ENCODE data around the gene RASSF5. TPM values are rescaled to one million over a fixed set of nuclear protein-coding genes. Genes with fewer than 3 reads are reported as not detected.

The RASSF5 gene
- total RNA-seq, 3 donors from 2014 or later = 11.0 to 17.0 (median 11.1) TPM

DNA sequence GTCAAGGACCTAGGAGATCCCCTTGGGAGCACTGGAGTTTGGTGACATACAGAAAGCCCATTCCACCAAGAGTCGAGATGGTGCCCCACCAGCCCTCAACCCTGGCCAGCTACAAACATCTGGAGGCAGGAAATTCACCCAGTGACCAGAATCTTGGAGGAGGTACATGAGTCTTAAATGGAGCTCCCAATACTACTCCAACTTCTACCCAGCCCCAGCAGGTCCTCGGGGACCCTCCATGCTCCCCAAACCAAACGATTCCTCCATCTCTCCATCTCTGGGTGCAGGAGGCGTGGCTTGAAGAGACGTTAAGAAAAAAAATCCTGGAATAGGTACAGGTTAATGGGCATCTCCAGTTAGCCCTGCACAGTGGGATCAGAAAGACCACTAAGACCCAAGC lies 5.5 kb upstream of the RASSF5 start:
- DNase-seq (ENCODE audit: low spot score in 2 of 2) = no peak
- H3K27ac ChIP-seq = peak overlapping the region in 1 of 2 donors; percentile 62
- TF ChIP-seq POLR2AphosphoS5 (IDR thresholded peaks at IDR 0.05) (no peak), POLR2A (IDR thresholded peaks at IDR 0.05) (no peak)
- TF ChIP-seq, protein P1, sequence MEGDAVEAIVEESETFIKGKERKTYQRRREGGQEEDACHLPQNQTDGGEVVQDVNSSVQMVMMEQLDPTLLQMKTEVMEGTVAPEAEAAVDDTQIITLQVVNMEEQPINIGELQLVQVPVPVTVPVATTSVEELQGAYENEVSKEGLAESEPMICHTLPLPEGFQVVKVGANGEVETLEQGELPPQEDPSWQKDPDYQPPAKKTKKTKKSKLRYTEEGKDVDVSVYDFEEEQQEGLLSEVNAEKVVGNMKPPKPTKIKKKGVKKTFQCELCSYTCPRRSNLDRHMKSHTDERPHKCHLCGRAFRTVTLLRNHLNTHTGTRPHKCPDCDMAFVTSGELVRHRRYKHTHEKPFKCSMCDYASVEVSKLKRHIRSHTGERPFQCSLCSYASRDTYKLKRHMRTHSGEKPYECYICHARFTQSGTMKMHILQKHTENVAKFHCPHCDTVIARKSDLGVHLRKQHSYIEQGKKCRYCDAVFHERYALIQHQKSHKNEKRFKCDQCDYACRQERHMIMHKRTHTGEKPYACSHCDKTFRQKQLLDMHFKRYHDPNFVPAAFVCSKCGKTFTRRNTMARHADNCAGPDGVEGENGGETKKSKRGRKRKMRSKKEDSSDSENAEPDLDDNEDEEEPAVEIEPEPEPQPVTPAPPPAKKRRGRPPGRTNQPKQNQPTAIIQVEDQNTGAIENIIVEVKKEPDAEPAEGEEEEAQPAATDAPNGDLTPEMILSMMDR (IDR thresholded peaks at IDR 0.05) = no peak
- H3K36me3 ChIP-seq = no peaks in the 10 kb centered on the region
- no peak overlapping the region for H3K4me3 ChIP-seq
- no peaks in the 10 kb centered on the region for H3K4me1 ChIP-seq
- H3K9me3 ChIP-seq = no peaks in the 10 kb centered on the region
- intact Hi-C loops (cut with DNase I; ENCODE audit: low total_unique reads) = no loop called here
- H3K27me3 ChIP-seq = no peaks in the 10 kb centered on the region

DNA sequence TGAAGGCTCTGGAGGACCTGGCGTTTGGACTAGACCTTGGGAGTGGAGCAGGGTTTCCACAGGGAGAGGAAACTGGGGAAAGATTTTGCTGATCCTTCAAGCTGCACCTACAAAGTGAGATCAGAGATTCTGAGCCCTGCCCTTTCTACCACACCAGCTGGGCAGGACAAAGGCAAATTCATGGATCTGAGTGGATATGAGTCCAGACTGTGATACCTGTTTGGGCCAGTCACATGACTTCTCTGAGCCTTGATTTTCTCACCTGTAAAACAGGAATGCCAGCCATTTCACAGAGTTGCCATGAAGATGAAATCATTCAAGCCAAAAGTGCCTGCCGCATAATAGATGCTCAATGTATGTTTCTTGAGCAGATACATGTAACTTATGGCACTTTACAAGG lies 4.9 kb upstream of the RASSF5 start:
- Histone ChIP-seq H3K4me3 (no peak overlapping the region), H3K27ac (no peak overlapping the region), H3K4me1 (no peaks in the 10 kb centered on the region), H3K36me3 (no peaks in the 10 kb centered on the region), H3K27me3 (no peaks in the 10 kb centered on the region), H3K9me3 (no peaks in the 10 kb centered on the region)
- intact Hi-C loops (cut with DNase I; ENCODE audit: low total_unique reads) = no loop called here
- TF ChIP-seq, protein P1 (IDR thresholded peaks at IDR 0.05) = no peak
- TF ChIP-seq POLR2AphosphoS5 (IDR thresholded peaks at IDR 0.05) = no peak
- TF ChIP-seq POLR2A (IDR thresholded peaks at IDR 0.05) = no peak
- no peak for DNase-seq (ENCODE audit: low spot score in 2 of 2)

DNA sequence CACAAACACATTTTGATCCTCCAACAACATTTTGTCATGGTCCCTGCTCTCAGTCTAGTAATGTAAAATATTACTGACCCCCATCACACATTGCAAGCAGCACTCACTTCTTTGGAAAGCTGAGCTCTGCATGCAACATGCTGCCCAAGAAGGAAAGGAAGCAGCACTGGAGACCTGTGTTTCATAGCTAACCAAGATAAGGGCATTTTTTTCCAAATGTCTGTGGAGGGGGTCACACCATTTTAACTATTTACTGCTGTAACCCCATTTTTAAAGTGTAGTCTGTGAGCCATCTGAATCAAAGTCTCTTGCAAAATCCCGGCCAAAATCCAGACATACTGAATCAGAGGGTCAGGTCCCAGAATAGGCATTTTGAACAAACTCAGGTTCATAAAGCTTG lies 4.5 kb upstream of the RASSF5 start:
- no peaks in the 10 kb centered on the region for H3K27me3 ChIP-seq
- intact Hi-C loops (cut with DNase I; ENCODE audit: low total_unique reads) = no loop called here
- no peaks in the 10 kb centered on the region for H3K4me1 ChIP-seq
- DNase-seq (ENCODE audit: low spot score in 2 of 2) = no peak
- H3K4me3 ChIP-seq = no peak overlapping the region
- H3K36me3 ChIP-seq = no peaks in the 10 kb centered on the region
- TF ChIP-seq, protein P1 (IDR thresholded peaks at IDR 0.05) = no peak
- no peaks in the 10 kb centered on the region for H3K9me3 ChIP-seq
- H3K27ac ChIP-seq = no peak overlapping the region

DNA sequence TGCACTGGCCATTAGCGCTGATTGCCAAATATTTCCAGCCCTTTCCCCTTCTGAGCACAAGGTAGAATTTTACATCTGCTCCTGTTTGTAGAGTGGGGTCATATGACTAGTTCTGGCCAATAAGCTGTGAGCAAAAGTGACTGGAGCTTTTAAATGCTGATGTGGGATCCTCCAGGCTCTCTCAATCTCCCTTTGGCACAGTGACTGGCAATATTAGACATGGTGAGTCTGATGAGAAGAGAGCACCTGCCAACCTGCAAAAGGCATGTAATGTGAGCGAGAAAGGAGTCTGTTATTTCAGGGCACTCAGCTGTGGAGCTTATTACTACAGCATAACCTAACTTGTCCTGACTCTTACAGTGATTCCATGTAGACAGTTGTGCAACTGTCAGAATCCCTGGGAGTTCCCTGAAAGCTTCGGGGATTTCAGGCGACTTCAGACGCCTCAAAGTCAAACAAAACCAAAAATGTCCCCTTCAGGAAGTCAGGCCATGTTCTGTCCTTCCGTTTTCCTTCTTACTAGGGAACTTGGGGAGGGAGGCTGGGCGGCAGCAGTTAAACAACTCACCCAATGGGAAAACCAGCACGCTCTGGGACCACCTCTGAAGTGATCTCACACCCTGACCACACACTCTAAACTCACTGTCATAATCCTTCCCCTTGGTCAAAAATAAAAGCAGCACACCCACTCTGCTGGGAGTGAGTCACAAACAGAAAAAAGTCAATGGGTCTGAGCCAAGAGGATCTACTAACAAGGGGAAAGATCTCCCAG lies 3.6 kb upstream of the RASSF5 start:
- H3K36me3 ChIP-seq = no peaks in the 10 kb centered on the region
- TF ChIP-seq POLR2AphosphoS5 (IDR thresholded peaks at IDR 0.05) (peak in 1 of 3 donors; percentile 19), POLR2A (IDR thresholded peaks at IDR 0.05) (no peak)
- H3K9me3 ChIP-seq = no peaks in the 10 kb centered on the region
- intact Hi-C loops (cut with DNase I; ENCODE audit: low total_unique reads) = no loop called here
- H3K4me1 ChIP-seq = no peaks in the 10 kb centered on the region
- DNase-seq (ENCODE audit: low spot score in 2 of 2) = no peak
- H3K27me3 ChIP-seq = no peaks in the 10 kb centered on the region
- peak overlapping the region in 1 of 2 donors; percentile 63 for H3K27ac ChIP-seq
- no peak overlapping the region for H3K4me3 ChIP-seq

DNA sequence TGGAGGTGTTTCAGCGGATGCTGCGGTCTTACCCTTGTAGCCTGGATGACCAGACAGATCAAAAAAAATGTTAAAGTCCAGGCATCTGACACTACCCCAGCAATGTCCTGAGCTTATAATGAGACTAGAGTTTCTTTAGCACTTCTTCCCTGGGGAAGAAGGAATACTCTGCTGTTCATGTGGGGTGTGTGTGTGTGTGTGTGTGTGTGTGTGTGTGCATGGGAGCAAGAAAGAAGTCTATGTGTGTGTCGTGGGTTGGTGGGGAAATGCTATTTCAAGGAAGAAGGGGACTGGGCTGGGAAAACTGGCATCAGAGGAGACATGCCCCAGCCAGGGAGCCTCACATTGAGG lies 3.0 kb upstream of the RASSF5 start:
- no peaks in the 10 kb centered on the region for H3K27me3 ChIP-seq
- H3K9me3 ChIP-seq = no peaks in the 10 kb centered on the region
- intact Hi-C loops (cut with DNase I; ENCODE audit: low total_unique reads) = no loop called here
- H3K27ac ChIP-seq = peak overlapping the region in 1 of 2 donors; percentile 8
- TF ChIP-seq POLR2A (IDR thresholded peaks at IDR 0.05) = no peak
- TF ChIP-seq, protein P1 (IDR thresholded peaks at IDR 0.05) = no peak
- no peak for TF ChIP-seq POLR2AphosphoS5 (IDR thresholded peaks at IDR 0.05)
- DNase-seq (ENCODE audit: low spot score in 2 of 2) = no peak
- H3K4me1 ChIP-seq = no peaks in the 10 kb centered on the region
- H3K4me3 ChIP-seq = no peak overlapping the region
- no peaks in the 10 kb centered on the region for H3K36me3 ChIP-seq
